HCT116 (cell line): ENCODE results near the gene SLX1A. TPM values are rescaled to one million over a fixed set of nuclear protein-coding genes. Genes with fewer than 3 reads are reported as not detected.

ENCODE experiments used
- ATAC-seq: fragments of 200-7000 bp; cut with Tn5 transposase; 2 replicates; pipeline ENCODE4 v1.9.1; 2020; ENCODE audit warnings: mild to moderate bottlenecking, moderate library complexity
- BruUV-seq: library from RNA; stranded (reverse); fragments of 400-500 nt; replicated peaks from 2 replicates; lab custom pipeline; 2021; lab: Mats Ljungman, UMichigan
- CTCF ChIA-PET: fragments of 300-600 bp; sonication (Branson Sonifier 250); formaldehyde crosslinking; loops from one replicate; lab custom pipeline; 2021; ENCODE audit warnings: antibody characterized with exemption; lab: Charles Lee
- POLR2A ChIA-PET: fragments of 300-600, 350-600 bp; sonication (Branson Sonifier 250); formaldehyde crosslinking; loops from one replicate; lab custom pipeline; 2021; ENCODE audit warnings: antibody characterized with exemption; lab: Charles Lee
- RAD21 ChIA-PET, 2 experiments: fragments of 300-600 bp; sonication (Branson Sonifier 250); formaldehyde crosslinking; loops; one replicate each; lab custom pipeline; 2023; ENCODE audit warnings: low total read pairs in 2 of 2; ENCODE audit not compliant: uncharacterized antibody in 2 of 2, unreplicated experiment in 2 of 2, low non-redundant PET in 1 of 2; lab: Charles Lee
- DNase-seq: peaks from one replicate; pipeline ENCODE4 v3.0.0-alpha.2; 2010; ENCODE audit warnings: low read depth, low spot score
- H2AFZ ChIP-seq: fragments of 200-600 bp; shearing (Covaris generic), sonication (generic); 2 replicates; pipeline ENCODE4 v1.6.1; 2017; ENCODE audit warnings: low read depth, mixed run types, mixed read lengths, antibody characterized with exemption, low read length; ENCODE audit not compliant: poor library complexity, severe bottlenecking
- H3K27ac ChIP-seq: 2 replicates; pipeline ENCODE4 v1.5.1; 2012; ENCODE audit warnings: low read depth, low read length
- H3K27me3 ChIP-seq: fragments of 200-600 bp; sonication (generic); 2 replicates; pipeline ENCODE4 v1.6.1; 2016; ENCODE audit warnings: mixed run types, low read length, mixed read lengths; ENCODE audit not compliant: insufficient read depth
- H3K36me3 ChIP-seq, 2 experiments: fragments of 200-500 bp in 1 of 2; fragments of 200-600 bp in 1 of 2; sonication (Bioruptor generic) in 1 of 2; sonication (generic) in 1 of 2; 2 replicates each; pipeline versions ENCODE4 v1.5.1 to v1.6.1; 2014 to 2016; ENCODE audit warnings: low read length in 2 of 2, inconsistent platforms in 1 of 2, mixed read lengths in 1 of 2, mixed run types in 1 of 2; ENCODE audit not compliant: insufficient read depth in 2 of 2, control insufficient read depth in 1 of 2
- H3K4me1 ChIP-seq, 2 experiments: fragments of 200-600 bp in 1 of 2; sonication (generic) in 1 of 2; 2 replicates each; pipeline versions ENCODE4 v1.5.1 to v1.6.1; 2012 to 2017; ENCODE audit warnings: low read length in 2 of 2, inconsistent platforms in 1 of 2, mild to moderate bottlenecking in 1 of 2, mixed read lengths in 1 of 2, mixed run types in 1 of 2, moderate library complexity in 1 of 2; ENCODE audit not compliant: insufficient read depth in 2 of 2, control insufficient read depth in 1 of 2
- H3K4me2 ChIP-seq: fragments of 200-600 bp; sonication (generic); 2 replicates; pipeline ENCODE4 v1.6.1; 2017; ENCODE audit warnings: mixed run types, low read length, mixed read lengths
- H3K4me3 ChIP-seq, 2 experiments: fragments of 200-600 bp in 1 of 2; sonication (generic) in 1 of 2; replicated peaks in 1 of 2; 2 replicates each; pipeline ENCODE4 v1.5.1; 2011 to 2016; ENCODE audit warnings: low read length in 2 of 2, control low read depth in 1 of 2, low read depth in 1 of 2, mild to moderate bottlenecking in 1 of 2, mixed read lengths in 1 of 2, mixed run types in 1 of 2
- H3K79me2 ChIP-seq: fragments of 200-600 bp; sonication (generic); 2 replicates; pipeline ENCODE4 v1.6.1; 2017; ENCODE audit warnings: mild to moderate bottlenecking, mixed run types, low read length, moderate library complexity, mixed read lengths; ENCODE audit not compliant: insufficient read depth
- H3K9ac ChIP-seq: fragments of 200-600 bp; sonication (generic); 2 replicates; pipeline ENCODE4 v1.6.1; 2016; ENCODE audit warnings: low read length, mixed read lengths
- H3K9me2 ChIP-seq: fragments of 200-600 bp; sonication (generic), shearing (Covaris generic); 2 replicates; pipeline ENCODE4 v1.6.1; 2017; ENCODE audit warnings: mixed run types, mild to moderate bottlenecking, moderate library complexity; ENCODE audit not compliant: insufficient read depth
- H3K9me3 ChIP-seq, 2 experiments: fragments of 200-500 bp in 1 of 2; fragments of 200-600 bp in 1 of 2; sonication (Bioruptor generic) in 1 of 2; sonication (generic) in 1 of 2; 2 replicates each; pipeline ENCODE4 v1.6.1; 2014 to 2017; ENCODE audit warnings: low read length in 2 of 2, mixed read lengths in 2 of 2, inconsistent platforms in 1 of 2, low read depth in 1 of 2, mild to moderate bottlenecking in 1 of 2, mixed run types in 1 of 2, moderate library complexity in 1 of 2; ENCODE audit not compliant: control insufficient read depth in 1 of 2, insufficient read depth in 1 of 2
- H4K20me1 ChIP-seq: fragments of 200-600 bp; sonication (generic), shearing (Covaris generic); 2 replicates; pipeline ENCODE4 v1.6.1; 2017; ENCODE audit warnings: mixed run types, mild to moderate bottlenecking, moderate library complexity; ENCODE audit not compliant: insufficient read depth
- CBX3 ChIP-seq: IDR thresholded peaks from 2 replicates; pipeline ENCODE4 v1.6.1; 2012; ENCODE audit warnings: low read depth
- ELF1 ChIP-seq: IDR thresholded peaks from 2 replicates; pipeline ENCODE4 v1.6.1; 2012; ENCODE audit warnings: low read depth, borderline replicate concordance
- EZH2 ChIP-seq: fragments of 200-600 bp; sonication (generic); IDR thresholded peaks from 2 replicates; pipeline ENCODE4 v1.6.1; 2017; ENCODE audit warnings: antibody characterized with exemption, mixed run types
- EZH2phosphoT487 ChIP-seq: fragments of 200-600 bp; IDR thresholded peaks from 2 replicates; pipeline ENCODE4 v1.6.1; 2018; ENCODE audit warnings: antibody characterized with exemption, borderline replicate concordance
- FOSL1 ChIP-seq: IDR thresholded peaks from 2 replicates; pipeline ENCODE4 v1.6.1; 2012; ENCODE audit warnings: low read depth
- JUND ChIP-seq: IDR thresholded peaks from 2 replicates; pipeline ENCODE4 v1.6.1; 2012
- POLR2AphosphoS5 ChIP-seq: IDR thresholded peaks from 2 replicates; pipeline ENCODE4 v1.6.1; 2011; ENCODE audit warnings: mild to moderate bottlenecking, low read depth, low read length, moderate library complexity
- RAD21 ChIP-seq: IDR thresholded peaks from 2 replicates; pipeline ENCODE4 v1.6.1; 2012; ENCODE audit warnings: low read depth, mild to moderate bottlenecking
- SIN3A ChIP-seq: IDR thresholded peaks from 2 replicates; pipeline ENCODE4 v1.6.1; 2012; ENCODE audit warnings: low read depth
- SP1 ChIP-seq: IDR thresholded peaks from 2 replicates; pipeline ENCODE4 v1.6.1; 2012; ENCODE audit warnings: low read depth
- SRF ChIP-seq: IDR thresholded peaks from 2 replicates; pipeline ENCODE4 v1.6.1; 2012; ENCODE audit warnings: low read depth
- TCF7L2 ChIP-seq: IDR thresholded peaks from 2 replicates; pipeline ENCODE4 v1.7.0; 2011; ENCODE audit warnings: borderline replicate concordance, inconsistent platforms; ENCODE audit not compliant: insufficient read depth, insufficient read length; ENCODE audit errors: extremely low read depth
- YY1 ChIP-seq: IDR thresholded peaks from 2 replicates; pipeline ENCODE4 v1.6.1; 2011; ENCODE audit warnings: low read length, low read depth, moderate library complexity, mild to moderate bottlenecking; ENCODE audit not compliant: insufficient replicate concordance; ENCODE audit errors: extremely low read depth
- ZFX ChIP-seq: fragments of 450-650 bp; IDR thresholded peaks from 2 replicates; pipeline ENCODE4 v1.6.1; 2017
- ZNF274 ChIP-seq: fragments of 200-500 bp; sonication (Bioruptor generic); IDR thresholded peaks from 2 replicates; pipeline ENCODE4 v1.6.1; 2014; ENCODE audit warnings: mild to moderate bottlenecking, low read depth, low read length, inconsistent platforms
- intact Hi-C: fragments of 100-400 bp; cut with micrococcal nuclease; formaldehyde crosslinking; loops from 2 replicates; pipeline ENCODE4 v1.10.0; 2022
- total RNA-seq: library from RNA; stranded (reverse); gene quantifications from one replicate; pipeline ENCODE4 v1.2.1, GENCODE V29; 2021; ENCODE audit not compliant: unreplicated experiment
- TF ChIP-seq, protein P1 (sequence below): IDR thresholded peaks from 2 replicates; pipeline ENCODE4 v1.6.1; 2012
- TF ChIP-seq, protein P2 (sequence below): IDR thresholded peaks from 2 replicates; pipeline ENCODE4 v1.6.1; 2012
- TF ChIP-seq, protein P3 (sequence below): IDR thresholded peaks from 2 replicates; pipeline ENCODE4 v1.6.1; 2011; ENCODE audit warnings: mild to moderate bottlenecking, low read length, moderate library complexity; ENCODE audit not compliant: insufficient replicate concordance; ENCODE audit errors: extremely low read depth

Gene SLX1A
- total RNA-seq, 1 experiment from 2014 or later = 48.3 TPM

DNA sequence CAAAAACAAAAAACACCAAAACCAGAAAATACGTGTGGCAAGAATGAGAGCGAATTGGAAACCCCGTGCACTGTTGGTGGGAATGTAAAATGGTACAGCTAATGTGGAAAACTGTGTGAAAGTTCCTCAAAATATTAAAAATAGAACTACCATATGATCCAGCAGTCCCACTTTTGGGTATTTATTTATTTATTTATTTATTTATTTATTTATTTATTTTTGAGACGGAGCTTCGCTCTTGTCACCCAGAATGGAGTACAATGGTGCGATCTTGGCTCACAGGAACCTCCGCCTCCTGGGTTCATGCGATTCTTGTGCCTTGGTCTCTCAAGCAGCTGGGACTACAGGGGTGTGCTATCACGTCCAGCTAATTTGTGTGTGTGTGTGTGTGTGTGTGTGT is 41.2 kb upstream of the SLX1A start:
- ChIA-PET CTCF (no interaction called here), POLR2A (interaction anchor here (0.7 kb wide), 1 partner anchor 254 kb away, joined by 3 read pairs; no protein-coding TSS in a partner anchor)

DNA sequence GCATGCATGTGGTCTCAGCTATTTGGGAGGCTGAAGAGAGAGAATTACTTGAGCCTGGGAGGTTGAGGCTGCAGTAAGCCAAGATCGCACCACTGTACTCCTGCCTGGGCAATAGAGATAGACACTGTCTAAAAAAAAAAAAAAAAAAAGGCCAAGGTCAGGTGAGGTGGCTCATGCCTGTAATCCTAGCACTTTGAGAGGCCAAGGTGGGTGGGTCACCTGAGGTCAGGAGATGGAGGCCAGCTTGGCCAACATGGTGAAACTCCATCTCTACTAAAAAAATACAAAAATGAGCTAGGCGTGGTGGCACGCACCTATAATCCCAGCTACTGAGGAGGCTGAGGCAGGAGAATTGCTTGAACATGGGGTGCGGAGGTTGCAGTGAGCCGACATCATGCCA is 38.5 kb upstream of the SLX1A start:
- no peaks in the 10 kb centered on the region for H3K36me3 ChIP-seq
- no peaks in the 10 kb centered on the region for H3K4me1 ChIP-seq
- ATAC-seq (no peak), DNase-seq (no peak)
- POLR2A ChIA-PET = no interaction called here
- no peaks in the 10 kb centered on the region for H3K79me2 ChIP-seq
- CTCF ChIA-PET = no interaction called here
- H3K4me2 ChIP-seq = no peak overlapping the region
- intact Hi-C loops = no loop called here
- no peaks in the 10 kb centered on the region for H4K20me1 ChIP-seq
- no peak overlapping the region for H2AFZ ChIP-seq
- H3K9me2 ChIP-seq = no peaks in the 10 kb centered on the region
- H3K27me3 ChIP-seq = no peaks in the 10 kb centered on the region
- no peaks in the 10 kb centered on the region for H3K9me3 ChIP-seq
- no peak overlapping the region for H3K27ac ChIP-seq
- no peak overlapping the region for H3K9ac ChIP-seq
- RAD21 ChIA-PET = no interaction called here
- H3K4me3 ChIP-seq = no peak overlapping the region
- BruUV-seq = no TSS peak
- no peak for TF ChIP-seq JUND
- TF ChIP-seq, protein P1, sequence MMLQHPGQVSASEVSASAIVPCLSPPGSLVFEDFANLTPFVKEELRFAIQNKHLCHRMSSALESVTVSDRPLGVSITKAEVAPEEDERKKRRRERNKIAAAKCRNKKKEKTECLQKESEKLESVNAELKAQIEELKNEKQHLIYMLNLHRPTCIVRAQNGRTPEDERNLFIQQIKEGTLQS = no peak
- TF ChIP-seq, protein P2, sequence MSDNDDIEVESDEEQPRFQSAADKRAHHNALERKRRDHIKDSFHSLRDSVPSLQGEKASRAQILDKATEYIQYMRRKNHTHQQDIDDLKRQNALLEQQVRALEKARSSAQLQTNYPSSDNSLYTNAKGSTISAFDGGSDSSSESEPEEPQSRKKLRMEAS = no peak
- TF ChIP-seq EZH2 = no peak
- no peak for TF ChIP-seq YY1
- TF ChIP-seq SP1 = no peak
- no peak for TF ChIP-seq POLR2AphosphoS5
- TF ChIP-seq EZH2phosphoT487 = no peak
- no peak for TF ChIP-seq TCF7L2
- no peak for TF ChIP-seq SRF
- TF ChIP-seq CBX3 = no peak

More for the DNA sequence above, 41.2 kb upstream of the SLX1A start:
- BruUV-seq = no TSS peak
- Histone ChIP-seq H3K9ac (no peak overlapping the region), H3K27me3 (no peaks in the 10 kb centered on the region), H4K20me1 (no peaks in the 10 kb centered on the region), H3K4me3 (no peak overlapping the region), H3K9me2 (no peaks in the 10 kb centered on the region), H3K79me2 (no peaks in the 10 kb centered on the region), H3K27ac (no peak overlapping the region), H3K4me1 (no peaks in the 10 kb centered on the region), H3K4me2 (no peak overlapping the region), H2AFZ (no peak overlapping the region), H3K9me3 (peaks cover 0 to 4% of the 10 kb centered on the region in 2 experiments; a peak in 2 of 4 replicates), H3K36me3 (no peaks in the 10 kb centered on the region)
- no peak for ATAC-seq
- RAD21 ChIA-PET = no interaction called here
- TF ChIP-seq SP1 (no peak), FOSL1 (no peak), ZFX (no peak), SIN3A (no peak), ELF1 (no peak), EZH2phosphoT487 (no peak), SRF (no peak), ZNF274 (no peak), TCF7L2 (no peak), RAD21 (no peak)
- TF ChIP-seq, protein P3, sequence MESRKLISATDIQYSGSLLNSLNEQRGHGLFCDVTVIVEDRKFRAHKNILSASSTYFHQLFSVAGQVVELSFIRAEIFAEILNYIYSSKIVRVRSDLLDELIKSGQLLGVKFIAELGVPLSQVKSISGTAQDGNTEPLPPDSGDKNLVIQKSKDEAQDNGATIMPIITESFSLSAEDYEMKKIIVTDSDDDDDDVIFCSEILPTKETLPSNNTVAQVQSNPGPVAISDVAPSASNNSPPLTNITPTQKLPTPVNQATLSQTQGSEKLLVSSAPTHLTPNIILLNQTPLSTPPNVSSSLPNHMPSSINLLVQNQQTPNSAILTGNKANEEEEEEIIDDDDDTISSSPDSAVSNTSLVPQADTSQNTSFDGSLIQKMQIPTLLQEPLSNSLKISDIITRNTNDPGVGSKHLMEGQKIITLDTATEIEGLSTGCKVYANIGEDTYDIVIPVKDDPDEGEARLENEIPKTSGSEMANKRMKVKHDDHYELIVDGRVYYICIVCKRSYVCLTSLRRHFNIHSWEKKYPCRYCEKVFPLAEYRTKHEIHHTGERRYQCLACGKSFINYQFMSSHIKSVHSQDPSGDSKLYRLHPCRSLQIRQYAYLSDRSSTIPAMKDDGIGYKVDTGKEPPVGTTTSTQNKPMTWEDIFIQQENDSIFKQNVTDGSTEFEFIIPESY = no peak
- intact Hi-C loops = no loop called here
- no peak for DNase-seq
